HEK293 (cell line): ENCODE results near the gene LYPD4.

Experiments used
- FEZF1 ChIP-seq: fragments of 450-650 bp; formaldehyde crosslinking; IDR thresholded peaks from 2 replicates; pipeline ENCODE4 v1.5.1; 2016; ENCODE audit warnings: missing biosample characterization, missing genetic modification characterization
- KLF16 ChIP-seq: fragments of 450-650 bp; formaldehyde crosslinking; IDR thresholded peaks from 2 replicates; pipeline ENCODE4 v1.5.1; 2017; ENCODE audit warnings: missing biosample characterization, missing genetic modification characterization
- MZF1 ChIP-seq: fragments of 450-650 bp; formaldehyde crosslinking; IDR thresholded peaks from 2 replicates; pipeline ENCODE4 v1.5.1; 2017; ENCODE audit warnings: missing biosample characterization, missing genetic modification characterization, borderline replicate concordance
- ZBTB8A ChIP-seq: fragments of 450-650 bp; formaldehyde crosslinking; IDR thresholded peaks from 2 replicates; pipeline ENCODE4 v1.5.1; 2016; ENCODE audit warnings: missing biosample characterization, missing genetic modification characterization
- ZNF302 ChIP-seq: fragments of 450-650 bp; formaldehyde crosslinking; IDR thresholded peaks from 2 replicates; pipeline ENCODE4 v1.5.1; 2016; ENCODE audit warnings: missing biosample characterization, missing genetic modification characterization, low read depth
- ZNF335 ChIP-seq: fragments of 450-650 bp; formaldehyde crosslinking; conservative IDR thresholded peaks from 2 replicates; pipeline ENCODE4 v1.5.1; 2016; ENCODE audit warnings: missing biosample characterization, missing genetic modification characterization
- ZNF416 ChIP-seq: fragments of 450-650 bp; formaldehyde crosslinking; IDR thresholded peaks from 2 replicates; pipeline ENCODE4 v1.5.1; 2016; ENCODE audit warnings: missing biosample characterization, missing genetic modification characterization
- ZNF561 ChIP-seq: fragments of 450-650 bp; IDR thresholded peaks from 2 replicates; pipeline ENCODE4 v1.5.1; 2018; ENCODE audit warnings: missing biosample characterization, missing genetic modification characterization, borderline replicate concordance
- ZNF747 ChIP-seq: fragments of 450-650 bp; formaldehyde crosslinking; IDR thresholded peaks from 2 replicates; pipeline ENCODE4 v1.5.1; 2016; ENCODE audit warnings: missing biosample characterization, missing genetic modification characterization
- TF ChIP-seq, protein P1 (sequence below): fragments of 450-650 bp; formaldehyde crosslinking; IDR thresholded peaks from 2 replicates; pipeline ENCODE4 v1.5.1; 2016; ENCODE audit warnings: missing biosample characterization, missing genetic modification characterization

GRCh38 chr19:41871573-41872383 lies 27.3 kb upstream of the LYPD4 start:
- no peak for TF ChIP-seq ZNF416 (tag by site-specific recombination)
- TF ChIP-seq MZF1 = no peak
- TF ChIP-seq FEZF1 (tag by site-specific recombination) = no peak
- TF ChIP-seq ZNF561 (tag by site-specific recombination) = no peak
- TF ChIP-seq ZNF747 = no peak
- TF ChIP-seq ZNF335 (tag by site-specific recombination) = peak; percentile 31
- TF ChIP-seq, protein P1, sequence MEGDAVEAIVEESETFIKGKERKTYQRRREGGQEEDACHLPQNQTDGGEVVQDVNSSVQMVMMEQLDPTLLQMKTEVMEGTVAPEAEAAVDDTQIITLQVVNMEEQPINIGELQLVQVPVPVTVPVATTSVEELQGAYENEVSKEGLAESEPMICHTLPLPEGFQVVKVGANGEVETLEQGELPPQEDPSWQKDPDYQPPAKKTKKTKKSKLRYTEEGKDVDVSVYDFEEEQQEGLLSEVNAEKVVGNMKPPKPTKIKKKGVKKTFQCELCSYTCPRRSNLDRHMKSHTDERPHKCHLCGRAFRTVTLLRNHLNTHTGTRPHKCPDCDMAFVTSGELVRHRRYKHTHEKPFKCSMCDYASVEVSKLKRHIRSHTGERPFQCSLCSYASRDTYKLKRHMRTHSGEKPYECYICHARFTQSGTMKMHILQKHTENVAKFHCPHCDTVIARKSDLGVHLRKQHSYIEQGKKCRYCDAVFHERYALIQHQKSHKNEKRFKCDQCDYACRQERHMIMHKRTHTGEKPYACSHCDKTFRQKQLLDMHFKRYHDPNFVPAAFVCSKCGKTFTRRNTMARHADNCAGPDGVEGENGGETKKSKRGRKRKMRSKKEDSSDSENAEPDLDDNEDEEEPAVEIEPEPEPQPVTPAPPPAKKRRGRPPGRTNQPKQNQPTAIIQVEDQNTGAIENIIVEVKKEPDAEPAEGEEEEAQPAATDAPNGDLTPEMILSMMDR (tag by site-specific recombination) = no peak
- no peak for TF ChIP-seq KLF16 (tag by site-specific recombination)
- TF ChIP-seq ZNF302 (tag by site-specific recombination) = no peak
- TF ChIP-seq ZBTB8A (tag by site-specific recombination) = no peak; the same call in 1 of the 2 replicates
